ENCODE measurements around the gene EME2. TPM values are rescaled to one million over a fixed set of nuclear protein-coding genes. Genes with fewer than 3 reads are reported as not detected.

The EME2 gene
- total RNA-seq, 1 donor from 2014 or later = 23.3 TPM

GRCh38 chr16:1743376-1744337 is 29.0 kb upstream of the EME2 start:
- Histone ChIP-seq H3K36me3 (ENCODE audit: insufficient read depth, low read length) (peaks cover 6% of the 10 kb centered on the region), H2AFZ (ENCODE audit: low read depth, low read length) (no peak overlapping the region), H3K4me1 (ENCODE audit: insufficient read depth, low read length) (peaks cover 30% of the 10 kb centered on the region), H3K4me3 (ENCODE audit: insufficient read depth, low read depth, low read length) (no peak overlapping the region), H3K9ac (ENCODE audit: low read length) (no peak overlapping the region), H4K20me1 (ENCODE audit: insufficient read depth, low read length) (peaks cover 39% of the 10 kb centered on the region), H3K4me2 (ENCODE audit: low read length) (no peak overlapping the region), H3K9me3 (ENCODE audit: insufficient read depth, low read depth, low read length) (peaks cover 1% of the 10 kb centered on the region), H3K27ac (ENCODE audit: low read depth, low read length) (no peak overlapping the region), H3K79me2 (ENCODE audit: insufficient read depth, low read length) (peaks cover 17% of the 10 kb centered on the region), H3K27me3 (ENCODE audit: insufficient read depth, low read length) (no peaks in the 10 kb centered on the region)
- H3K4me1 Mint-ChIP-seq (ENCODE audit: low read depth, unreplicated experiment) = peaks cover 19% of the 10 kb centered on the region
- no peak overlapping the region for H3K4me3 Mint-ChIP-seq (ENCODE audit: unreplicated experiment)
- H3K27me3 Mint-ChIP-seq (ENCODE audit: low read depth, unreplicated experiment) = no peaks in the 10 kb centered on the region
- DNase-seq (ENCODE audit: low read depth) (no peak), FAIRE-seq (no peak)
- TF ChIP-seq EZH2 (IDR thresholded peaks at IDR 0.05; ENCODE audit: insufficient read depth, low read length) = no peak
- TF ChIP-seq, protein P1, sequence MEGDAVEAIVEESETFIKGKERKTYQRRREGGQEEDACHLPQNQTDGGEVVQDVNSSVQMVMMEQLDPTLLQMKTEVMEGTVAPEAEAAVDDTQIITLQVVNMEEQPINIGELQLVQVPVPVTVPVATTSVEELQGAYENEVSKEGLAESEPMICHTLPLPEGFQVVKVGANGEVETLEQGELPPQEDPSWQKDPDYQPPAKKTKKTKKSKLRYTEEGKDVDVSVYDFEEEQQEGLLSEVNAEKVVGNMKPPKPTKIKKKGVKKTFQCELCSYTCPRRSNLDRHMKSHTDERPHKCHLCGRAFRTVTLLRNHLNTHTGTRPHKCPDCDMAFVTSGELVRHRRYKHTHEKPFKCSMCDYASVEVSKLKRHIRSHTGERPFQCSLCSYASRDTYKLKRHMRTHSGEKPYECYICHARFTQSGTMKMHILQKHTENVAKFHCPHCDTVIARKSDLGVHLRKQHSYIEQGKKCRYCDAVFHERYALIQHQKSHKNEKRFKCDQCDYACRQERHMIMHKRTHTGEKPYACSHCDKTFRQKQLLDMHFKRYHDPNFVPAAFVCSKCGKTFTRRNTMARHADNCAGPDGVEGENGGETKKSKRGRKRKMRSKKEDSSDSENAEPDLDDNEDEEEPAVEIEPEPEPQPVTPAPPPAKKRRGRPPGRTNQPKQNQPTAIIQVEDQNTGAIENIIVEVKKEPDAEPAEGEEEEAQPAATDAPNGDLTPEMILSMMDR (IDR thresholded peaks at IDR 0.05; ENCODE audit: insufficient read depth, low read depth, low read length) = no peak
- peaks cover 3% of the 10 kb centered on the region for H3K36me3 Mint-ChIP-seq (ENCODE audit: low read depth, unreplicated experiment)
- H3K9me3 Mint-ChIP-seq (ENCODE audit: unreplicated experiment) = no peaks in the 10 kb centered on the region
- peak overlapping the region; percentile 34 for H3K27ac Mint-ChIP-seq (ENCODE audit: unreplicated experiment)

DNA sequence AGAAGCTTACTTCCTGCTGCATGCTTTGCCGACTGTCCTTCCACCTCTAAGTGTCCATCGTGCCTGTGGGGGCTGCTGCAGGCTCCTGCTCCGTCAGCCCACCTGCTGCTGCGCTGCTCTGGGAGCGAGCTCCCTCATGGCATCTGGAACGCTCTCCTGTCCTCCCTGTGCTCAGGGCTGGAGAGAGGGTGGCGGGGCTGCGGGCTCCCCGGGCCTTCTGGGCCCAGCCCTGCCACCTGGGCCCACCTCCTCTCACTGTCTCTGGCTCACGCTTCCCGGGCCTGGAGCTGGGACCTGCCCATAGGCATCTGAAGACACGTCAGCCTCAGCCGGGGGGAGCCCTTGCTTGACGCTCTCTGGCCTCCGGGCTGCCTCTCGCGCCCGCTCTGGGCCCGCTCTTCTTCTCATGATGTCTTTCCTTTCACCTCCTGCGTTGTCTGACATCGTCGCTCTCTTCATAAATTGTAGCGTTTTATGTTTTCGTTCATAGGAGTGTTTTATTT is 28.2 kb upstream of the EME2 start:
- no peak for FAIRE-seq
- Histone ChIP-seq H3K27me3 (ENCODE audit: insufficient read depth, low read length) (no peaks in the 10 kb centered on the region), H3K36me3 (ENCODE audit: insufficient read depth, low read length) (peaks cover 11% of the 10 kb centered on the region), H3K4me3 (ENCODE audit: insufficient read depth, low read depth, low read length) (no peak overlapping the region), H4K20me1 (ENCODE audit: insufficient read depth, low read length) (peaks cover 39% of the 10 kb centered on the region), H3K9me3 (ENCODE audit: insufficient read depth, low read depth, low read length) (no peaks in the 10 kb centered on the region), H3K27ac (ENCODE audit: low read depth, low read length) (no peak overlapping the region), H3K4me1 (ENCODE audit: insufficient read depth, low read length) (peaks cover 30% of the 10 kb centered on the region), H3K79me2 (ENCODE audit: insufficient read depth, low read length) (peaks cover 16% of the 10 kb centered on the region), H3K9ac (ENCODE audit: low read length) (no peak overlapping the region), H2AFZ (ENCODE audit: low read depth, low read length) (no peak overlapping the region), H3K4me2 (ENCODE audit: low read length) (no peak overlapping the region)
- Mint-ChIP-seq H3K36me3 (ENCODE audit: low read depth, unreplicated experiment) (peaks cover 3% of the 10 kb centered on the region), H3K4me1 (ENCODE audit: low read depth, unreplicated experiment) (peaks cover 19% of the 10 kb centered on the region), H3K27me3 (ENCODE audit: low read depth, unreplicated experiment) (no peaks in the 10 kb centered on the region), H3K9me3 (ENCODE audit: unreplicated experiment) (no peaks in the 10 kb centered on the region), H3K4me3 (ENCODE audit: unreplicated experiment) (no peak overlapping the region), H3K27ac (ENCODE audit: unreplicated experiment) (peak overlapping the region; percentile 98)
- TF ChIP-seq, protein P1 (IDR thresholded peaks at IDR 0.05; ENCODE audit: insufficient read depth, low read depth, low read length) = no peak
- no peak for TF ChIP-seq EZH2 (IDR thresholded peaks at IDR 0.05; ENCODE audit: insufficient read depth, low read length)
- DNase-seq (ENCODE audit: low read depth) = no peak

Data from astrocyte (in vitro differentiated cells and primary cell).